H1 (cell line): ENCODE results near the gene COG7. TPM values are rescaled to one million over a fixed set of nuclear protein-coding genes. Genes with fewer than 3 reads are reported as not detected.
A peak's percentile ranks its signal among the peaks of the same experiment; 100 is the strongest.

Experiments
- CTCF ChIA-PET: fragments of 300-600 bp; sonication (Branson Sonifier 250); formaldehyde crosslinking; loops from one replicate; lab custom pipeline; 2021; ENCODE audit not compliant: partially characterized antibody; lab: Charles Lee
- POLR2A ChIA-PET: fragments of 300-600 bp; sonication (Branson Sonifier 250); formaldehyde crosslinking; loops from one replicate; lab custom pipeline; 2021; ENCODE audit warnings: inconsistent platforms; ENCODE audit not compliant: partially characterized antibody; lab: Charles Lee
- DNase-seq, 2 experiments: peaks; one replicate each; pipeline versions ENCODE4 v3.0.0 to v3.0.0-alpha.2; 2010 to 2022; ENCODE audit warnings: low spot score in 2 of 2, low read depth in 1 of 2, mixed read lengths in 1 of 2
- FAIRE-seq: peaks from 2 replicates; lab custom pipeline; 2011; peaks lifted over from hg19 to GRCh38; lab: Jason Lieb, UNC
- H2AFZ ChIP-seq: 2 replicates; pipeline ENCODE4 v1.8.1; 2012; ENCODE audit warnings: low read length, inconsistent platforms
- H2AK5ac ChIP-seq: 2 replicates; pipeline ENCODE4 v1.6.1; 2013; ENCODE audit warnings: low read depth, low read length
- H2BK120ac ChIP-seq: replicated peaks from 2 replicates; pipeline ENCODE3; 2013; ENCODE audit warnings: low read depth, low read length, inconsistent platforms
- H2BK12ac ChIP-seq: 2 replicates; pipeline ENCODE4 v1.6.1; 2013; ENCODE audit warnings: low read depth, low read length
- H2BK15ac ChIP-seq: 2 replicates; pipeline ENCODE4 v1.6.1; 2013; ENCODE audit warnings: low read length
- H2BK20ac ChIP-seq: 2 replicates; pipeline ENCODE4 v1.6.1; 2013; ENCODE audit warnings: low read length
- H2BK5ac ChIP-seq: 2 replicates; pipeline ENCODE4 v1.6.1; 2013; ENCODE audit warnings: low read depth, low read length
- H3K14ac ChIP-seq: 2 replicates; pipeline ENCODE4 v1.6.1; 2013; ENCODE audit warnings: inconsistent platforms; ENCODE audit not compliant: insufficient read length
- H3K18ac ChIP-seq: 2 replicates; pipeline ENCODE4 v1.6.1; 2013; ENCODE audit warnings: low read length; ENCODE audit errors: extremely low read depth
- H3K23ac ChIP-seq: 2 replicates; pipeline ENCODE4 v1.6.1; 2013; ENCODE audit warnings: inconsistent platforms; ENCODE audit not compliant: insufficient read length
- H3K23me2 ChIP-seq: 2 replicates; pipeline ENCODE4 v1.6.1; 2013; ENCODE audit warnings: low read depth, low read length
- H3K27ac ChIP-seq: 2 replicates; pipeline ENCODE4 v1.6.1; 2011; ENCODE audit warnings: low read depth, low read length, inconsistent platforms
- H3K27me3 ChIP-seq, 4 experiments: replicated peaks in 1 of 4; 1 replicate in 1 of 4; 2 replicates in 3 of 4; pipeline versions ENCODE4 v1.6.1 to v1.8.1; 2011 to 2013; ENCODE audit warnings: low read length in 3 of 4, mild to moderate bottlenecking in 3 of 4, inconsistent platforms in 2 of 4, mixed read lengths in 2 of 4, moderate library complexity in 1 of 4; ENCODE audit not compliant: control insufficient read depth in 3 of 4, insufficient read depth in 3 of 4; ENCODE audit errors: extremely low read depth in 1 of 4
- H3K36me3 ChIP-seq, 4 experiments: 2 replicates each; pipeline versions ENCODE4 v1.6.1 to v1.8.1; 2011 to 2013; ENCODE audit warnings: mild to moderate bottlenecking in 4 of 4, low read length in 3 of 4, moderate library complexity in 2 of 4, control low read depth in 1 of 4, inconsistent platforms in 1 of 4; ENCODE audit not compliant: insufficient read depth in 4 of 4, control insufficient read depth in 2 of 4
- H3K4ac ChIP-seq: replicated peaks from 2 replicates; pipeline ENCODE3; 2013; ENCODE audit warnings: low read length, low read depth, mixed read lengths, inconsistent platforms; ENCODE audit not compliant: insufficient read length
- H3K4me1 ChIP-seq, 4 experiments: replicated peaks in 1 of 4; 1 replicate in 1 of 4; 2 replicates in 3 of 4; pipeline versions ENCODE4 v1.6.1 to v1.8.1; 2011 to 2013; ENCODE audit warnings: low read length in 3 of 4, inconsistent platforms in 2 of 4, mixed read lengths in 1 of 4; ENCODE audit not compliant: insufficient read depth in 4 of 4, control insufficient read depth in 3 of 4
- H3K4me2 ChIP-seq, 2 experiments: 2 replicates each; pipeline versions ENCODE4 v1.6.1 to v1.8.1; 2011 to 2013; ENCODE audit warnings: low read depth in 2 of 2, low read length in 2 of 2, control low read depth in 1 of 2, inconsistent platforms in 1 of 2, mild to moderate bottlenecking in 1 of 2; ENCODE audit not compliant: insufficient read depth in 1 of 2
- H3K4me3 ChIP-seq, 4 experiments: fragments of 200-600, 300-600 bp in 1 of 4; sonication (generic), shearing (Covaris generic), sonication (Bioruptor Twin) in 1 of 4; 2 replicates each; pipeline versions ENCODE4 v1.5.1 to v1.8.1; 2011 to 2016; ENCODE audit warnings: low read length in 4 of 4, low read depth in 3 of 4, control low read depth in 2 of 4, inconsistent platforms in 2 of 4, mild to moderate bottlenecking in 2 of 4, mixed read lengths in 1 of 4, moderate library complexity in 1 of 4; ENCODE audit not compliant: insufficient read depth in 2 of 4; ENCODE audit errors: extremely low read depth in 1 of 4
- H3K56ac ChIP-seq: replicated peaks from 2 replicates; pipeline ENCODE3; 2013; ENCODE audit warnings: low read depth, mild to moderate bottlenecking, mixed read lengths, low read length, inconsistent platforms; ENCODE audit not compliant: insufficient read length
- H3K79me1 ChIP-seq: 2 replicates; pipeline ENCODE4 v1.6.1; 2013; ENCODE audit warnings: low read depth, low read length, control low read depth
- H3K79me2 ChIP-seq, 2 experiments: 2 replicates each; pipeline versions ENCODE4 v1.6.1 to v1.8.1; 2012 to 2013; ENCODE audit warnings: low read length in 2 of 2, mild to moderate bottlenecking in 2 of 2, inconsistent platforms in 1 of 2; ENCODE audit not compliant: insufficient read depth in 2 of 2, control insufficient read depth in 1 of 2
- H3K9ac ChIP-seq, 4 experiments: replicated peaks in 1 of 4; 1 replicate in 1 of 4; 2 replicates in 3 of 4; pipeline versions ENCODE4 v1.6.1 to v1.8.1; 2011 to 2013; ENCODE audit warnings: low read depth in 3 of 4, low read length in 3 of 4, control low read depth in 2 of 4, mild to moderate bottlenecking in 2 of 4, moderate library complexity in 2 of 4, inconsistent platforms in 1 of 4; ENCODE audit errors: extremely low read depth in 1 of 4
- H3K9me3 ChIP-seq, 2 experiments: 2 replicates each; pipeline versions ENCODE4 v1.6.1 to v1.8.1; 2012 to 2013; ENCODE audit warnings: mild to moderate bottlenecking in 2 of 2, moderate library complexity in 2 of 2, control low read depth in 1 of 2, inconsistent platforms in 1 of 2, low read depth in 1 of 2, low read length in 1 of 2, mixed read lengths in 1 of 2; ENCODE audit not compliant: insufficient read depth in 2 of 2
- H4K20me1 ChIP-seq, 2 experiments: replicated peaks in 1 of 2; 2 replicates each; pipeline versions ENCODE3 to v1.8.1; 2011 to 2013; ENCODE audit warnings: inconsistent platforms in 2 of 2, low read length in 2 of 2, mild to moderate bottlenecking in 1 of 2; ENCODE audit not compliant: insufficient read depth in 2 of 2, control insufficient read depth in 1 of 2
- H4K5ac ChIP-seq: 2 replicates; pipeline ENCODE4 v1.6.1; 2013; ENCODE audit warnings: low read length, low read depth, mixed read lengths, inconsistent platforms; ENCODE audit not compliant: insufficient read length
- H4K8ac ChIP-seq: 2 replicates; pipeline ENCODE4 v1.8.0; 2013; ENCODE audit warnings: mild to moderate bottlenecking, moderate library complexity, low read length, inconsistent platforms; ENCODE audit not compliant: insufficient read depth; ENCODE audit errors: extremely low read depth
- H4K91ac ChIP-seq: replicated peaks from 2 replicates; pipeline ENCODE3; 2013; ENCODE audit warnings: low read length, mixed read lengths, inconsistent platforms; ENCODE audit not compliant: insufficient read length
- BACH1 ChIP-seq: IDR thresholded peaks from 2 replicates; pipeline ENCODE4 v1.6.1; 2012; ENCODE audit warnings: low read length, improper control_type of control experiment
- EGR1 ChIP-seq: IDR thresholded peaks from 2 replicates; pipeline ENCODE4 v1.6.1; 2011; ENCODE audit warnings: low read depth, low read length, borderline replicate concordance
- POLR2AphosphoS5 ChIP-seq: IDR thresholded peaks from 2 replicates; pipeline ENCODE4 v1.6.1; 2011; ENCODE audit warnings: low read depth, low read length
- TAF1 ChIP-seq: IDR thresholded peaks from 2 replicates; pipeline ENCODE4 v1.6.1; 2011; ENCODE audit warnings: mild to moderate bottlenecking, low read depth, low read length
- TBP ChIP-seq: IDR thresholded peaks from 2 replicates; pipeline ENCODE4 v1.6.1; 2011; ENCODE audit warnings: low read depth, low read length, improper control_type of control experiment
- WGBS, 2 experiments: shearing (Covaris generic) in 1 of 2; methylation state at CpG; one replicate each; pipeline versions ENCODE4 v1.1.6 to v1.1.7; 2013 to 2015; ENCODE audit warnings: low lambda C conversion rate in 2 of 2, mixed read lengths in 2 of 2, inconsistent platforms in 1 of 2, low coverage in 1 of 2, missing lambda C conversion rate in 1 of 2; ENCODE audit not compliant: insufficient replicate concordance in 2 of 2, insufficient coverage in 1 of 2, insufficient read length in 1 of 2; ENCODE audit errors: extremely low coverage in 1 of 2, missing lambda C conversion rate in 1 of 2; 5-methylcytosine and 5-hydroxymethylcytosine counted together
- polyA plus RNA-seq, 7 experiments: library from polyadenylated mRNA; depleted of rRNA in 3 of 7; stranded (reverse) in 5 of 7; unstranded in 2 of 7; fragments of >200 nt in 5 of 7; fragments of 200-250 nt in 2 of 7; gene quantifications; 1 replicate in 5 of 7; 2 replicates in 1 of 7; 4 replicates in 1 of 7; pipeline versions ENCODE4 v1.2.1 to v1.2.3, GENCODE V29; 2011 to 2013; ENCODE audit warnings: missing spikeins in 2 of 7, mixed read lengths in 2 of 7
- total RNA-seq: library from RNA; stranded (reverse); fragmentation: NEBNext Ultra II Directional; extraction: Animal tissue kit (Norgen Biotek cat#: 25700); gene quantifications from 2 replicates; pipeline ENCODE4 v1.2.1, GENCODE V29; 2021
- TF ChIP-seq, protein P1 (sequence below): IDR thresholded peaks from 2 replicates; pipeline ENCODE4 v1.6.1; 2012; ENCODE audit warnings: inconsistent platforms
- TF ChIP-seq, protein P2 (sequence below): IDR thresholded peaks from 2 replicates; pipeline ENCODE4 v1.6.1; 2011; ENCODE audit warnings: low read length, improper control_type of control experiment
- TF ChIP-seq, protein P3 (sequence below): IDR thresholded peaks from 2 replicates; pipeline ENCODE4 v1.6.1; 2012; ENCODE audit warnings: inconsistent platforms

The COG7 gene
- total and polyA plus RNA-seq, 2 of the 8 experiments (the other 6 are each of a cell fraction or from before 2014, with no cell fraction given): 17.2 to 40.4 TPM

DNA sequence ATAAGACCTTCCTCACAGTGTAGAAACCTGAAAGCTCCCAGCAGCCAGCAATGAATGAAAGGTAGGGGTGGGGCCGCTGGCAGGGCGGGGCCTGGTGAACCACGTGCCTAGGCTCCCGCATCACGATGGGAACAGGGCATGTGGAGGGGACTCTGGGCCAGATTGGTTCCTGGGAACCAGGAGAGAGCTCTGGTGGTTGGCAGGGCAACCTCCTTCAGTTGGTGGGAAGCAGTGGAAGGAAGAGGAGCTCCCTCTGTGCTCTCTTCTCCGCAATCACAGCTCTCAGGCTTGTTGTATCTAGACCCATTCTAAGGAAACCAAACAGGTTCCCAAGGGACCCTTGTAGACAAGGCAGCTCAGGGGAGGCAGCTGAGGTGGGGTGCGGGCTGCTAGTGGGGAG is 46.8 kb upstream of the COG7 start:
- H3K9ac ChIP-seq: no peak overlapping the region
- CTCF ChIA-PET: interaction anchor here (0.9 to 2.1 kb wide), 5 partner anchors 9 to 317 kb away, joined by 3 to 7 read pairs (median 3); partner anchors contain the start of genes NDUFAB1 and PLK1

More for the DNA sequence above, 46.8 kb upstream of the COG7 start:
- no peak overlapping the region for H3K56ac ChIP-seq
- no peak overlapping the region for H4K91ac ChIP-seq
- WGBS, 2 experiments: 69% methylated on average over 5 of the region's 7 CpGs; no CpG with 5 or more reads in 1 of the 2 experiments
- POLR2A ChIA-PET: interaction anchor here (0.7 to 2.7 kb wide), 8 partner anchors 10 to 131 kb away, joined by 3 to 29 read pairs (median 4); partner anchors contain the start of genes EARS2, GGA2 and UBFD1
- H3K27me3 ChIP-seq: no peaks in the 10 kb centered on the region
- H3K23ac ChIP-seq: no peak overlapping the region
- no peak overlapping the region for H3K27ac ChIP-seq
- FAIRE-seq (no peak), DNase-seq (peak in 1 of 2 experiments; percentile 58)
- no peak overlapping the region for H3K4ac ChIP-seq
- no peak overlapping the region for H4K5ac ChIP-seq
- no peak overlapping the region for H2BK20ac ChIP-seq
- no peak overlapping the region for H4K8ac ChIP-seq
- peaks cover 27% of the 10 kb centered on the region for H3K79me1 ChIP-seq
- peaks cover 33 to 40% of the 10 kb centered on the region in 2 experiments for H4K20me1 ChIP-seq
- no peak overlapping the region for H2BK12ac ChIP-seq
- peaks cover 13 to 89% of the 10 kb centered on the region in 2 experiments for H3K79me2 ChIP-seq
- no peak overlapping the region for H2BK15ac ChIP-seq
- peaks cover 5 to 16% (median 10%) of the 10 kb centered on the region in 4 experiments; a peak in 7 of 8 replicates for H3K36me3 ChIP-seq
- no peak overlapping the region for H3K14ac ChIP-seq
- H2BK5ac ChIP-seq: no peak overlapping the region
- no peak overlapping the region for H2BK120ac ChIP-seq
- H3K9me3 ChIP-seq: no peaks in the 10 kb centered on the region
- H3K23me2 ChIP-seq: no peaks in the 10 kb centered on the region
- H2AK5ac ChIP-seq: no peak overlapping the region
- TF ChIP-seq, protein P1, sequence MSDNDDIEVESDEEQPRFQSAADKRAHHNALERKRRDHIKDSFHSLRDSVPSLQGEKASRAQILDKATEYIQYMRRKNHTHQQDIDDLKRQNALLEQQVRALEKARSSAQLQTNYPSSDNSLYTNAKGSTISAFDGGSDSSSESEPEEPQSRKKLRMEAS: peak; percentile 70
- TF ChIP-seq POLR2AphosphoS5 (0 out of 2 replicates have a peak, but pooled peaks have one; percentile 28), BACH1 (no peak), EGR1 (no peak), TAF1 (peak; percentile 82), TBP (peak; percentile 63; the same call in 1 of the 2 replicates)
- TF ChIP-seq, protein P2, sequence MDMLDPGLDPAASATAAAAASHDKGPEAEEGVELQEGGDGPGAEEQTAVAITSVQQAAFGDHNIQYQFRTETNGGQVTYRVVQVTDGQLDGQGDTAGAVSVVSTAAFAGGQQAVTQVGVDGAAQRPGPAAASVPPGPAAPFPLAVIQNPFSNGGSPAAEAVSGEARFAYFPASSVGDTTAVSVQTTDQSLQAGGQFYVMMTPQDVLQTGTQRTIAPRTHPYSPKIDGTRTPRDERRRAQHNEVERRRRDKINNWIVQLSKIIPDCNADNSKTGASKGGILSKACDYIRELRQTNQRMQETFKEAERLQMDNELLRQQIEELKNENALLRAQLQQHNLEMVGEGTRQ: peak; percentile 57; the same call in 1 of the 2 replicates
- TF ChIP-seq, protein P3, sequence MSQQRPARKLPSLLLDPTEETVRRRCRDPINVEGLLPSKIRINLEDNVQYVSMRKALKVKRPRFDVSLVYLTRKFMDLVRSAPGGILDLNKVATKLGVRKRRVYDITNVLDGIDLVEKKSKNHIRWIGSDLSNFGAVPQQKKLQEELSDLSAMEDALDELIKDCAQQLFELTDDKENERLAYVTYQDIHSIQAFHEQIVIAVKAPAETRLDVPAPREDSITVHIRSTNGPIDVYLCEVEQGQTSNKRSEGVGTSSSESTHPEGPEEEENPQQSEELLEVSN: peak; percentile 11; the same call in 1 of the 2 replicates
- TF ChIP-seq, all 59 proteins: peak for 6
- no peak overlapping the region for H2AFZ ChIP-seq
- peaks cover 0 to 7% (median 0%) of the 10 kb centered on the region in 4 experiments; a peak in 3 of 7 replicates for H3K4me1 ChIP-seq
- H3K4me2 ChIP-seq: no peak overlapping the region
- H3K4me3 ChIP-seq: no peak overlapping the region
- no peak overlapping the region for H3K18ac ChIP-seq
